Dendritic cell treated with granulocyte-macrophage colony-stimulating factor and Interleukin-4, amounts not matched to agents 40 ng/mL and 50 ng/mL, for 4 days (primary cell): Measurements from ENCODE around the gene CTNNBIP1.

ENCODE experiments used
- H3K27ac Mint-ChIP-seq: one replicate; pipeline ENCODE4 v1.8.0; 2022; ENCODE audit warnings: mild to moderate bottlenecking, mixed read lengths
- H3K27me3 Mint-ChIP-seq: one replicate; pipeline ENCODE4 v1.8.0; 2022; ENCODE audit warnings: mild to moderate bottlenecking, mixed read lengths
- H3K36me3 Mint-ChIP-seq: one replicate; pipeline ENCODE4 v1.8.0; 2022; ENCODE audit warnings: low read depth, mixed read lengths
- H3K4me1 Mint-ChIP-seq: one replicate; pipeline ENCODE4 v1.8.0; 2022; ENCODE audit warnings: low read depth, mixed read lengths
- H3K4me3 Mint-ChIP-seq: one replicate; pipeline ENCODE4 v1.8.0; 2022; ENCODE audit warnings: mild to moderate bottlenecking, moderate library complexity, mixed read lengths
- H3K9me3 Mint-ChIP-seq: one replicate; pipeline ENCODE4 v1.8.0; 2022; ENCODE audit warnings: mixed read lengths
- intact Hi-C: fragments of 100-400 bp; cut with micrococcal nuclease; formaldehyde crosslinking; loops from one replicate; pipeline ENCODE4 v1.15.0; 2022

The CTNNBIP1 gene

DNA sequence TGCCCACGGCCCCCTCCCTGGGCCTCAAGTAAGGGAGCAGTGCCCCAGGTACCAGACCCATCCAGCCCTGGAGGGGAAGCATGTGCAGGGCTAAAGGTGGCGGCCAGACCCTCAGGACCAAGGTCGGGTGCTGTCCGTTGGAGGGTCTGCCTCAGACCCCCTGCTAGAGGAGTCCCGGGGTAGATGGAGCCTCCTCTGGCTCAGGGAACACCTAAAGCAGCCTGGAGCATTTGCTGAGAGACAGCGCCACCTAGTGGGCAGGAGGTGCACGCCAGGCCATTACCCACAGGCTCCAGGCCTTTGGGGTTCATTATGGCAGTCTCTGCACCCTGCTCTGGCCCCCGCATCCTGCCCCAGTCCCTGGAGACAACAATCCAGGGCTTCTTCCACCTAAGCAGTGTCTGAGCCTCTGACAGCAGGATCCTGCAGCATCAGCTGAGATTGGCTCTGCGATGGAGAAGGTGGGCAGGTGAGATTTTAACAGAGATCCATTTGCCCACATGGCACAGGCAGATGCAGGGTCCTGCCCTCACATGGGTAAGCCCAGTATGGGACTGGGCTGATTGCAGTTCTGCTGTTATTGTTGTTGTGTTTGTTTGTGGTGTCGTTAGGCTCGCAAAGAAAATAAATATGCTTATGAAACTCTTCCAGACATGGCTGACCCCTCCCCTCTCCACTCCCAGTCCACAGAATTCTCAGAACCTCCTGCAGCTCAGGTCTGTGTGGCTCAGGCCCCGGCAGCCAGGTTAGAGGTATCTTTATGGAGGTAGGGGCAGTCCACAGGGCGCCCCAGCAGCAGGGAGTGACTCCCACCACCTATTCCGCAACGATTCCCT is 42.4 kb downstream of the CTNNBIP1 start:
- intact Hi-C loops = loop anchor here (1.0 kb wide), 2 partner anchors 83 to 240 kb away; no protein-coding TSS in a partner anchor
- Mint-ChIP-seq H3K9me3 (no peaks in the 10 kb centered on the region), H3K36me3 (peaks cover 89% of the 10 kb centered on the region), H3K4me1 (peaks cover 17% of the 10 kb centered on the region), H3K27me3 (no peaks in the 10 kb centered on the region), H3K4me3 (no peak overlapping the region), H3K27ac (no peak overlapping the region)

DNA sequence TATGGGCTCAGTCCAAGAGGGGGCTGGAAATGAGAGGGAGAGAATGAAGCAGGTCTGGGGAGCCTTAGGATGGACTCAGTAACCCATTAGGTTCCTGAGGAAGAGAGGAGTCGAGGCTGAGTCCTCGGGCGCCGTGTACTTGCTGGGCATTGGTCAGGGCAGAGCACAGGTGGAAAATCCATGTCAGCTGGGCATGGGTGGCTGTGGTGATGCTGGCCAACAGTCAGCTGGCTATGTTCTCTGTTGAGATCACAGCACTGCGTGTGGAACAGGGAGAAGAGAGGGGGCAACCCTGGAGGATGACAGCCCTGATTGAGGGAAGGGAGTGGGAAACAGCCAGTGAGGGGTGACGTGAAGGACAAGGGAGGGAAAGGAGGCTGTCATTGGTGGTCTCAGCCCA is 43.2 kb downstream of the CTNNBIP1 start:
- H3K9me3 Mint-ChIP-seq = no peaks in the 10 kb centered on the region
- no peaks in the 10 kb centered on the region for H3K27me3 Mint-ChIP-seq
- no peak overlapping the region for H3K27ac Mint-ChIP-seq
- peaks cover 89% of the 10 kb centered on the region for H3K36me3 Mint-ChIP-seq
- peaks cover 17% of the 10 kb centered on the region for H3K4me1 Mint-ChIP-seq
- H3K4me3 Mint-ChIP-seq = no peak overlapping the region
- intact Hi-C loops = loop anchor here (1.0 kb wide), 2 partner anchors 83 to 240 kb away; no protein-coding TSS in a partner anchor

DNA sequence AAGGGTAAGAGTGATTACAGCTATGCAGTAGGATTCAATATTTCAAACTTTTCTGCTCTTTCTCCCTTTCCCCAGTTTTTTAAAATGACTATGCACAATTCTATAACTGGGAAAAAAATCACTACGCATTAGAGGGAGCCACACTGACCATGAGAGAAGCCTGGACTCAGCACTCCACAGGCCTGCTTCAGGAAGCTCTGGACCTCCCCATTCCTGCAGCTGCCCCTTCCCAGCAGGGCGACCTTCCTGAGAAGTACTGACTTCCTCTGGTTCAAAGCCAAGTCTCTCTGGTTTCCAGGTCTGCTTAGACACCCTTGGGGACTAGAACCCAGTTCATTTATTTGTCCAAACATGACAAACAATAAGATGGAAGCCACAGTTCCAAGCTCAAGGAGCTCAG is 44.3 kb downstream of the CTNNBIP1 start:
- H3K27me3 Mint-ChIP-seq = no peaks in the 10 kb centered on the region
- no peaks in the 10 kb centered on the region for H3K9me3 Mint-ChIP-seq
- peaks cover 88% of the 10 kb centered on the region for H3K36me3 Mint-ChIP-seq
- peaks cover 17% of the 10 kb centered on the region for H3K4me1 Mint-ChIP-seq
- no peak overlapping the region for H3K27ac Mint-ChIP-seq
- no peak overlapping the region for H3K4me3 Mint-ChIP-seq
- intact Hi-C loops = no loop called here

DNA sequence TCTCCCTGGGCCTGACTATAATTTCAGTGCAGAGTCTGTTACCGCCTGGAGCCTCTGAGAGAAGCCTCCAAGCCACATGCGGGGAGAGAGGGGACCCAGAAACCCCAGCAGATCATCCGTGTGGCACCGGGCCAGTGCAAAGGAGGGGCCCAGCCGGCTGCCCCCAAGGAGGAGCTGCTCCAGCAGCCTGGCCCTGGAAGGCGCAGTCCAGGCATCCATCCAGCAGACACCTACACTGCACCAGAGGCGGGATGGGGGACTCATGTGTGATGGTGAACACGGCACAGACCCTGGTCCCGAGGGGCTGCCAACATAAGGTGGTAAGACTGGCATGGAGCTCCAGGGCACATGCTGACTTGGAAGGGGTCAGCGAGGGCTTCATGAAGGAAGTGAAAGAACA is 46.7 kb downstream of the CTNNBIP1 start:
- peaks cover 78% of the 10 kb centered on the region for H3K36me3 Mint-ChIP-seq
- H3K4me1 Mint-ChIP-seq = peaks cover 35% of the 10 kb centered on the region
- no peaks in the 10 kb centered on the region for H3K9me3 Mint-ChIP-seq
- intact Hi-C loops = loop anchor here (5.0 kb wide), 1 partner anchor 46 kb away; no protein-coding TSS in a partner anchor
- H3K4me3 Mint-ChIP-seq = no peak overlapping the region
- H3K27me3 Mint-ChIP-seq = no peaks in the 10 kb centered on the region
- peak overlapping the region; percentile 60 for H3K27ac Mint-ChIP-seq

DNA sequence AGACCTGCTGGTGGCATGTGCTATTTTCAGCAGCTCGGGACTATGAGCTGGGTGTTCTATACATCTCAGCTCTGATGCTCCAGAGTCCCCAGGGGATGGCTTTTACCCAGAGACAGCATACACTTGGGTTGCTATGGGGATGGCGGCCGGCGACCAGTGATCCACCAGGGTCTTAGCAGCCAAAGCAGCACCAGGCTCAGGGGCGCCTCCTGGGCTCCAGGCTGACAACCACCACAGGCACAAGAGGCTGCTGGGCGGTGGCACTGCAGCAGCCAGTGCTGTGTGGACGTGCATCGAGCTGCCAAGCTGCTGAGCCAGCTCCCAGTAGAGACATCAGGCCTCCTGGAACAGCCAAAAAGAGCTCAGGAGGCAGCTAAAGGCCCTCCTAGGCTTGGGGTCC is 48.7 kb downstream of the CTNNBIP1 start:
- Mint-ChIP-seq H3K27ac (no peak overlapping the region), H3K4me3 (no peak overlapping the region), H3K36me3 (peaks cover 75% of the 10 kb centered on the region), H3K27me3 (no peaks in the 10 kb centered on the region), H3K9me3 (no peaks in the 10 kb centered on the region), H3K4me1 (peaks cover 39% of the 10 kb centered on the region)
- intact Hi-C loops = loop anchor here (5.0 kb wide), 1 partner anchor 44 kb away; no protein-coding TSS in a partner anchor

DNA sequence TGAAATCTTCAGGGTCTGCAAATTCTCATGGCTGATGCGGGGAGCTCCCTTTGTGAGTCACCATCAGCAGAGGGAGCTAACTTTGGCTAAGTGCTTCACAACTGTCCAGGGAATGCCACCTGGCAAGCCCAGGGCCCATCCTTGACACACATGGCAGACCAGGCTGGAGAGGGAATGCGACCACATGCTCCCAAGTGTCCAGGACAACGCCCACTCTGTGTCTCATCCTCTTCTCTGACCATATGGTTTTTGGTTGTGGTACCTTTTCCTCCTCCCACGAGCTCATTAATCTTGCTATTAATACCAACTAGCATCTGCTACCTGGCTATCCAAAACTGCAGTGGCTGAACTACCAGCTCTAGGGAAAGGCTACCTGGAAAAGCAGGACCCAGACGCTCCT is 49.2 kb downstream of the CTNNBIP1 start:
- intact Hi-C loops = loop anchor here (5.0 kb wide), 1 partner anchor 44 kb away; no protein-coding TSS in a partner anchor
- no peaks in the 10 kb centered on the region for H3K27me3 Mint-ChIP-seq
- no peak overlapping the region for H3K27ac Mint-ChIP-seq
- H3K36me3 Mint-ChIP-seq = peaks cover 70% of the 10 kb centered on the region
- no peaks in the 10 kb centered on the region for H3K9me3 Mint-ChIP-seq
- peaks cover 36% of the 10 kb centered on the region for H3K4me1 Mint-ChIP-seq
- H3K4me3 Mint-ChIP-seq = no peak overlapping the region

DNA sequence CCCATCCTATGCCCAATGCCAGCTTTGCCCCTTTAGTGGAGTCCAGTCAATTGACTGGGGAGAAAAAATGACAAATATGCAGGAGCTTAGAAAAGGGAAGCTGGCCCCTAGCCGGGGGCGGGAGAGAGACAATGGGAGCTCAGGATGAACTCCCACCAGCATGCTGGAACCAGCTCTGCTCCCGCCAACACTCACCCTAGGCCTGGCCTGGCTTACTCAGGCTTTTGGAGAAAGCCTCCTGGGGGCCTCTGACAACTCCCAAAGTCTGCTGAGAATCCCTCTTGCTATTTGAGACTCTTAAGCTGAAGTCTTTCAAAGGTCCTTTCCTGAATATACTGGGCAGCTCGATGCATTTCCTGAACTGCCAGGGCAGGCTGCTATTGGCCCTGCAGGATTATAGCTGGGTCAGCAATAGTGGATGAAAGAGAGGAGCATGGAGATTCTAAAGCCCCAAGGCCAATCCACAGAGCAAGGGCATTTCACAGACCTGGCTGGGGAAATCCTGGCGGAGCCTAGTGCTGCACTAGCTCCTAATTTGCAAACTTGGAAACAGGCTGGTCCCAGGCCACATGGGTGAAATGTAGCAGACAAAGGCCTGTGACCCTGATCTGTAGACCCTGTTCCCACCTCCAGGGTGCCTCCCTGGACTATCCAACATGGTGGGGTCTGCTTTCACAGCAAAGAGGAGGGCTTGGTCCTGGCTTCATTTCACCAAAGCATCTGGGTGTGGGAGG is 50.6 kb downstream of the CTNNBIP1 start:
- intact Hi-C loops = loop anchor here (5.0 kb wide), 1 partner anchor 42 kb away; no protein-coding TSS in a partner anchor
- Mint-ChIP-seq H3K36me3 (peaks cover 62% of the 10 kb centered on the region), H3K27ac (peak overlapping the region; percentile 61), H3K9me3 (no peaks in the 10 kb centered on the region), H3K27me3 (no peaks in the 10 kb centered on the region), H3K4me1 (peaks cover 39% of the 10 kb centered on the region), H3K4me3 (peak overlapping the region; percentile 6)

DNA sequence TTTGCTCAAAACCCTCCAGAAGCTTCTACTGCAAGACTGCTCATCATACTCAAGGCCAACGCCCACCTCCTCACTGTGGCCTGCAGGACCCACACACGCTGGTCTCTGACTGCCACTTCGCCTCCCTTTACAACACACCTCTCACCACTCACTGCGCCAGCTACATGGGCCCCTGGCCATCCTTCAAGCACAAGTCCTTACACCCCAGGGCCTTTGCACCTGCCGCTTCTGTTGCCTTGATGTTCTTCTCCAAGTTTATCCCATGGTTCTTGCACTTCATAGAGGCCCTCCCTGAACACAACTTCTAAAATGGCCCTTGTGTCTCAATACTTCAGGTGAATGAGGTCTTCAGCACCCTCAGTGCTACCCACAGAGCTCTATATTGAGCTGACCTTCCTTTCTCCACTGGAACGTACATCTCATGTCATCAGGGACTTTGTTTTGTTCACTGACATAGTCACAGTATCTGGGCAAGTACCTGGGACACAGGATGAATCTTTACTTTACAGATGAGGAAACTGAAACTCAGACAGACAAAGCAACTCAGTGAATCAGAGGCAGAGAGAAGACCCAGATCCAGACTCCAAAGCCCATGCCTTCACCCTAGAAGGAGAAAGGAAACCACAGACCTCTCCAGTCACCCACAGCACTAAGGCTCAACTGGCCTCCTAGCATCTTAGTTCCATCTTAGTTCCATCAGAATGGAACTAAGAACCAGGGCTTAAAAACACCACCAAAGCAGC is 51.6 kb downstream of the CTNNBIP1 start:
- peaks cover 62% of the 10 kb centered on the region for H3K36me3 Mint-ChIP-seq
- no peaks in the 10 kb centered on the region for H3K27me3 Mint-ChIP-seq
- H3K4me3 Mint-ChIP-seq = no peak overlapping the region
- no peaks in the 10 kb centered on the region for H3K9me3 Mint-ChIP-seq
- H3K27ac Mint-ChIP-seq = peak overlapping the region; percentile 61
- intact Hi-C loops = no loop called here
- H3K4me1 Mint-ChIP-seq = peaks cover 34% of the 10 kb centered on the region

DNA sequence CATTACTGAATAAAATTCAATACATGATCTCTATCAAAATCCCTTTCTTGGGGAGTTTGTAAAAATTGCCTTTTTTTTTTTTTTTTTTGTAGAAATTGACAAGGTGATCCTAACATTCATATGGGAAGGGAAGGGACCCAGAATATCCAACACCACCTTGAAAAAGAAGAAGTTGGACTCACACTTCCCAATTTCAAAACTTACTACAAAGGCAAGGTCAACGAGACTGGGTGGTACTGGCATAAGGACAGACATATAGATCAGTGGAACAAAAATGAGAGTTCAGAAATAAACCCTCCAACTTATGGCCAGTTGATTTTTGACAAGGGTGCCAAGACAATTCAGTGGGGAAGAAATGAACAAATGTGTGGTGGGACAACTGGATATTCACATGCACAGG is 54.9 kb downstream of the CTNNBIP1 start:
- no peaks in the 10 kb centered on the region for H3K9me3 Mint-ChIP-seq
- H3K4me3 Mint-ChIP-seq = no peak overlapping the region
- H3K27ac Mint-ChIP-seq = no peak overlapping the region
- H3K27me3 Mint-ChIP-seq = peaks cover 16% of the 10 kb centered on the region
- peaks cover 55% of the 10 kb centered on the region for H3K4me1 Mint-ChIP-seq
- peaks cover 61% of the 10 kb centered on the region for H3K36me3 Mint-ChIP-seq
- intact Hi-C loops = no loop called here

DNA sequence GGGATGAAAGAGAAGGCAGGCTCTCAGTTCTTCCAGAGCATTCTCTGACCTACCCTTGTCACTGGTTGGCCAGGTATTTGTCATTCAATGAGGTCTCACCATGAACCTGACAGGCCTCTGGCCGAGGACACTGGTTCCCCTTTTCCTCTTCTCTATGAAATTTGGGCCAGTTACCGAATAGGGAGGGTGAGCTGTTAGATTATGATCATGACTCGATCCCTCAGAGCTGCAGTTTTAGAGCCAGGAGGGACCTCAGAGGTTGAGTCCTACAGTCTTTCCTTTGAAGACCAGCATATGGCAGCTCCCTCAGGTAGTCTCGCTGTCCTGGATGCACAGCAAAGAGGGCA is 56.8 kb downstream of the CTNNBIP1 start:
- Mint-ChIP-seq H3K27me3 (peaks cover 16% of the 10 kb centered on the region), H3K9me3 (no peaks in the 10 kb centered on the region), H3K36me3 (peaks cover 64% of the 10 kb centered on the region), H3K4me3 (no peak overlapping the region), H3K4me1 (peaks cover 39% of the 10 kb centered on the region), H3K27ac (no peak overlapping the region)
- intact Hi-C loops = no loop called here

DNA sequence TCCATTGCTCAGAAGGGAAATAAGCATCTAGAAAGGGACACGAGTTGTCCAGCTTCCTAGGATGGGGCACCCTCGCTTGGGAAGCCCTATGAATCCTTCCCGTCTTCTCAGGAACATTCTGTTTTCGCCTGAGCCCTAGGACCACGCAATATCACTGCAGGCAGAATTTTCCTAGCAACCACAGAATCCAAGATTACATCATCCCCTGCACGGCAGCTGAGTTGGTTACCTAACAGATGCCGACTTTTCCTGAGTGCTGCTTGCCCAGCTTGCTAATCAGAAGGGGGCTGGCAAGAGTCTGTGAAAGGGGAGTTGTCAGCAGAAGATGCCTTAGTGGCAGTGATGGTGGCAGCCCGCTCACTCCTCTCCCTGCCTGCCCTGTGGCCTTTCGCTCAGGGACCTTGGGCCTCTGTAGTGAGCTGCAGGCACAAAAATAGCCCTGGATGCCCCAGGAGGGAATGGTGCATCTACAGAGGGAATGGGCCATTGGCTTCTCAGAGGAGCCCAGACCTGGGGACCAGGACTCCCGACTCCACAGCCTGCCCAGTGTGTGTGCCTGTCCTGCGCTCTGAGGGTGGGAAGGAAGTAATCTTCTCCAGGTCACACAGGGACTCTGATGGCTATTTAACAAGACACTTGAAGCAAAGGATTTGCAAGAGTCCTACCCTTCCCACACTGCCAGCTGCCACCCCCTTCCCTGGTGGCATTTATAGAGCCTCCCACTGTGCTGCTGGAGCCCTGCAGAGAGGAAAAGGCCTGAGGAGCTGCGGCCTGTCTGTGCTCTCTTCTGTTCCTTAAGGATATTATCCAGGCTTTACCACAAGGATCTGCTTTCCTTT is 57.4 kb downstream of the CTNNBIP1 start:
- H3K27me3 Mint-ChIP-seq = peaks cover 16% of the 10 kb centered on the region
- no peaks in the 10 kb centered on the region for H3K9me3 Mint-ChIP-seq
- peaks cover 42% of the 10 kb centered on the region for H3K4me1 Mint-ChIP-seq
- no peak overlapping the region for H3K27ac Mint-ChIP-seq
- intact Hi-C loops = no loop called here
- peaks cover 58% of the 10 kb centered on the region for H3K36me3 Mint-ChIP-seq
- H3K4me3 Mint-ChIP-seq = no peak overlapping the region

DNA sequence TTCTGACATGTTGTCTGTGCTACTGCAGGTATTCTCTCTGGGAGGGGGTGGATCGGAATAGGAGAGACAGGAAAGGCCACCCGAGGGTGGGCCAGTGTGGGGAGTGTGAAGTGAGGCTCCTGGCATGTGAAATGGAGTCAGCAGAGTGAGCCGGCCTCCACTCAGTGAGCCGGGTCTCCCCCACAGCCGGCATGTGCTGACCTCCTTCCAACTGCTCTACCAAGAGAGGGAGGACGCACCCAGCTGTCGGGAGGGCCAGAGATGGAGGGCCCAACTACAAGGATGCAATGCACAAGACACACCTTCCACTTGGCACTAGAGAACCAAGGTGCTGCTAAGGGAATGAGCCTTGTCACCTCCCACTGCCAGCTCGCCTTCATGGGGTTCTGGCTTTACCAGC is 58.1 kb downstream of the CTNNBIP1 start:
- Mint-ChIP-seq H3K36me3 (peaks cover 51% of the 10 kb centered on the region), H3K4me1 (peaks cover 42% of the 10 kb centered on the region), H3K9me3 (no peaks in the 10 kb centered on the region), H3K27me3 (peaks cover 16% of the 10 kb centered on the region), H3K27ac (no peak overlapping the region), H3K4me3 (no peak overlapping the region)
- intact Hi-C loops = no loop called here

DNA sequence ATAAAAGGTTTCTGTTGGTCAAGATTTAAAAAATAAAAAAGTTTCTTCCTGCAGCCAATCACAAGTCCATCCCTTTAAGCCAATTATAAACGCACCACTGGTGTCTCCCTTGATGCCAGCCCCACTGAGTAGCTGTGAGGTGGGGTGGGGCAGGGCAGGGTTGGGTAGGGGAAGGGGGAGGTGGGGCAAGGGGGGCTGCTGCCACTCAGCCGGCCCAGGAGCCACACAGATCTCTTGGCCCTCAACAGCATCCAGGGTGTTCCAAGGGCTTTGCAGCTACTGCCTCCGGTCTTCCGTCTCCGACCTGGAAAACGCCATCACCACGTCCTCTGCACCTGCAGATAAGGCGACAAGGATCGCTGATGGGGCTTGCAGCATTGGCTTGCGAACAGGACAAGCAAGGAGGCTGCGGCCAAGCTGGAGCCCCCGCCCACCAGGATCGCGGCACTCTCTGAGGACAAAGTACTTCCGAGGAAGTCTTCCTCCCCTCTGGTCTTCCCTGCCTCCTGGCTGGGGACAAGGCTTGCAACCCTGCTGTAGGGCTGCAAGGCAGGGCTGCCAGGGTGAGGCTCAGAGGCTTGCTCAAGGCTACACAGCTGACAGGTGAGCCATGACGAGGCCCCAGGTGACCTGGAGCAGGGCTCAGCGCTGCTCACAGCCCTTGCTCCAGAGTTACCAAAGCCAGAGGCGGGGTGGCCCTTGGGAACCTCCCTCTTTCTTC is 59.5 kb downstream of the CTNNBIP1 start:
- no peak overlapping the region for H3K27ac Mint-ChIP-seq
- H3K27me3 Mint-ChIP-seq = peaks cover 16% of the 10 kb centered on the region
- H3K9me3 Mint-ChIP-seq = no peaks in the 10 kb centered on the region
- peaks cover 51% of the 10 kb centered on the region for H3K4me1 Mint-ChIP-seq
- intact Hi-C loops = no loop called here
- no peak overlapping the region for H3K4me3 Mint-ChIP-seq
- H3K36me3 Mint-ChIP-seq = peaks cover 48% of the 10 kb centered on the region
